A673 (cell line): ENCODE data around the gene FIBIN.

Experiments used
- CTCF ChIP-seq: fragments of 300-800, 200-600 bp; sonication (generic); conservative IDR thresholded peaks from 2 replicates; pipeline ENCODE4 v1.5.1; 2017; ENCODE audit warnings: low read depth, mild to moderate bottlenecking, antibody characterized with exemption, low read length, moderate library complexity, mixed read lengths
- EZH2 ChIP-seq: fragments of 200-600 bp; sonication (generic); IDR thresholded peaks from 2 replicates; pipeline ENCODE4 v1.6.1; 2017; ENCODE audit warnings: borderline replicate concordance, low read depth, mild to moderate bottlenecking, mixed read lengths, antibody characterized with exemption, low read length; ENCODE audit not compliant: poor library complexity, severe bottlenecking

GRCh38 chr11:26987272-26987671 lies 6.6 kb upstream of the FIBIN start:
- TF ChIP-seq CTCF: no peak
- TF ChIP-seq EZH2: no peak
